Glutamatergic neuron (in vitro differentiated cells): ENCODE results near the gene ADARB2. TPM values are rescaled to one million over a fixed set of nuclear protein-coding genes. Genes with fewer than 3 reads are reported as not detected.

Source experiments
- DNase-seq: peaks from one replicate; pipeline ENCODE4 v3.0.0; 2022
- H3K27ac Mint-ChIP-seq: one replicate; pipeline ENCODE4 v1.8.0; 2020; ENCODE audit warnings: mild to moderate bottlenecking, mixed read lengths, inconsistent platforms; ENCODE audit not compliant: unreplicated experiment
- H3K27me3 Mint-ChIP-seq: one replicate; pipeline ENCODE4 v1.8.0; 2020; ENCODE audit warnings: mild to moderate bottlenecking, moderate library complexity, mixed read lengths, inconsistent platforms; ENCODE audit not compliant: unreplicated experiment
- H3K36me3 Mint-ChIP-seq: one replicate; pipeline ENCODE4 v1.8.0; 2020; ENCODE audit warnings: mild to moderate bottlenecking, mixed read lengths, inconsistent platforms; ENCODE audit not compliant: unreplicated experiment
- H3K4me1 Mint-ChIP-seq: one replicate; pipeline ENCODE4 v1.8.0; 2020; ENCODE audit warnings: mild to moderate bottlenecking, low read depth, mixed read lengths, inconsistent platforms; ENCODE audit not compliant: unreplicated experiment
- H3K4me3 Mint-ChIP-seq: one replicate; pipeline ENCODE4 v1.8.0; 2020; ENCODE audit warnings: mild to moderate bottlenecking, mixed read lengths, inconsistent platforms; ENCODE audit not compliant: unreplicated experiment
- H3K9me3 Mint-ChIP-seq: one replicate; pipeline ENCODE4 v1.8.0; 2020; ENCODE audit warnings: mild to moderate bottlenecking, moderate library complexity, mixed read lengths, inconsistent platforms; ENCODE audit not compliant: unreplicated experiment
- CTCF ChIP-seq: fragments of 200-600 bp; sonication (generic); IDR thresholded peaks from one replicate; pipeline ENCODE4 v1.5.0; 2021; ENCODE audit not compliant: partially characterized antibody, unreplicated experiment
- total RNA-seq: library from RNA; stranded (reverse); fragmentation: NEBNext Ultra II Directional; extraction: Animal tissue kit (Norgen Biotek cat#: 25700); gene quantifications from one replicate; pipeline ENCODE4 v1.2.1, GENCODE V29; 2021; ENCODE audit not compliant: unreplicated experiment

The ADARB2 gene
- total RNA-seq, 1 donor from 2014 or later, result 20.6 TPM

GRCh38 chr10:1579141-1579491 is 158.2 kb downstream of the ADARB2 start:
- peaks cover 24% of the 10 kb centered on the region for H3K4me1 Mint-ChIP-seq
- DNase-seq, result no peak
- H3K27ac Mint-ChIP-seq, result no peak overlapping the region
- peaks cover 3% of the 10 kb centered on the region for H3K36me3 Mint-ChIP-seq
- no peak for TF ChIP-seq CTCF
- no peak overlapping the region for H3K4me3 Mint-ChIP-seq
- H3K9me3 Mint-ChIP-seq, result peaks cover 4% of the 10 kb centered on the region
- H3K27me3 Mint-ChIP-seq, result peaks cover 12% of the 10 kb centered on the region

- Mint-ChIP-seq H3K4me3 (no peak overlapping the region), H3K36me3 (no peaks in the 10 kb centered on the region), H3K9me3 (peaks cover 4% of the 10 kb centered on the region), H3K4me1 (peaks cover 24% of the 10 kb centered on the region), H3K27ac (no peak overlapping the region), H3K27me3 (peaks cover 12% of the 10 kb centered on the region)
- no peak for DNase-seq
- no peak for TF ChIP-seq CTCF
Observed at GRCh38 chr10:1578392-1579140, 158.8 kb downstream of the ADARB2 start.

- H3K27me3 Mint-ChIP-seq, result peaks cover 12% of the 10 kb centered on the region
- no peak for TF ChIP-seq CTCF
- H3K4me3 Mint-ChIP-seq, result peak overlapping the region; percentile 37
Observed at GRCh38 chr10:1577945-1578344, 159.4 kb downstream of the ADARB2 start.

GRCh38 chr10:1577373-1577770 is 160.0 kb downstream of the ADARB2 start:
- H3K27me3 Mint-ChIP-seq, result peaks cover 14% of the 10 kb centered on the region
- H3K27ac Mint-ChIP-seq, result no peak overlapping the region
- peaks cover 31% of the 10 kb centered on the region for H3K4me1 Mint-ChIP-seq
- H3K36me3 Mint-ChIP-seq, result peaks cover 1% of the 10 kb centered on the region
- no peak for TF ChIP-seq CTCF
- no peak for DNase-seq
- H3K9me3 Mint-ChIP-seq, result peaks cover 13% of the 10 kb centered on the region
- peak overlapping the region; percentile 37 for H3K4me3 Mint-ChIP-seq

More at GRCh38 chr10:1577945-1578344, 159.4 kb downstream of the ADARB2 start:
- H3K36me3 Mint-ChIP-seq, result no peaks in the 10 kb centered on the region
- no peak overlapping the region for H3K27ac Mint-ChIP-seq
- peaks cover 27% of the 10 kb centered on the region for H3K4me1 Mint-ChIP-seq
- DNase-seq, result no peak
- peaks cover 8% of the 10 kb centered on the region for H3K9me3 Mint-ChIP-seq

GRCh38 chr10:1576467-1577372 is 160.6 kb downstream of the ADARB2 start:
- Mint-ChIP-seq H3K27me3 (peaks cover 20% of the 10 kb centered on the region), H3K9me3 (peaks cover 19% of the 10 kb centered on the region), H3K36me3 (peaks cover 8% of the 10 kb centered on the region), H3K4me3 (no peak overlapping the region), H3K27ac (no peak overlapping the region), H3K4me1 (peaks cover 36% of the 10 kb centered on the region)
- TF ChIP-seq CTCF, result no peak
- DNase-seq, result no peak
